DMS153 (cell line): ENCODE data around the gene CWC15.
"Not testable (repeated sequence)": the region's sequence is repeated elsewhere in the genome, so short reads cannot be mapped to it uniquely, and the experiment has no call there.

ENCODE experiments used
- DNase-seq: peaks from one replicate; lab custom pipeline; 2025; lab: John Stamatoyannopoulos, UW

The CWC15 gene

DNA sequence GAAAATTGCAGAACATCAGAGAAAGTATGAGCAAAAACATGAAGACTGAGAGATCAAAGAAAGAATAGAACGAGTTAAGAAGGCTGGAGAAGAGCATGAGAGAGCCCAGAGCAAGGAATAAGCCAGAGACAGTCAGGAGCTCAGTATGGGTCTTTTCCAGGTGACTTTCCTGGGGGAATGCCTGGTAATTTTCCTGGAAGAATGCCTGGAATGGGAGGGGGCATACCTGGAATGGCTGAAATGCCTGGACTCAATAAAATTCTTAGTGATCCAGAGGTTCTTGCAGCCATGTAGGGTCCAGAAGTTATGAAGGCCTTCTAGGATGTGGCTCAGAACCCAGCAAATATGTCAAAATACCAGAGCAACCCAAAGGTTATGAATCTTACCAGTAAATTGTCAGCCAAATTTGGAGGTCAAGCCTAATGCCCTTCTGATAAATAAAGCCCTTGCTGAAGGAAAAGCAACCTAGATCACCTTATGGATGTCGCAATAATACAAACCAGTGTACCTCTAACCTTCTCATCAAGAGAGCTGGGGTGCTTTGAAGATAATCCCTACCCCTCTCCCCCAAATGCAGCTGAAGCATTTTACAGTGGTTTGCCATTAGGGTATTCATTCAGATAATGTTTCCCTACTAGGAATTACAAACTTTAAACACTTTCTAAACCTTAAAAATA is 59.5 kb downstream of the CWC15 start:
- DNase-seq, result not testable (repeated sequence)

DNA sequence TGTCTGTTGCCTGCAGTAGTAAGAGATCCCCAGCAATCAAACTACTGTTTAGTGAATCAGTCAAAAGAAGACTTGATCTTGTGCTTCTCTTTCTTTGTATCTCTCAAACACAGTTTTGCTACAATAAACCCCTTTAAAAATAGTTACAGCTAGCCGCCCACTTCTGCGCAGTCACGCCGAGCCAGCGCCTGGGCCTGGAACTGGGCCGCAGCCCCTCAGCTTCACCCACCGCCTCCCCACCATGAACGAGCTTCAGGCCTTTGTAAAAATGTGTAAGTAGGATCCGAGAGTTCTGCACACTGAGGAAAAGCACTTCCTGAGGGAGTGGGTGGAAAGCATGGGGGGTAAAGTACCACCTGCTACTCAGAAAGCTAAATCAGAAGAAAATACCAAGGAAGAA is 60.5 kb downstream of the CWC15 start:
- no peak for DNase-seq
